GM19025 (cell line): ENCODE measurements around the gene RGMB.

Experiments used
- ATAC-seq: cut with Tn5 transposase; IDR thresholded peaks from one replicate; pipeline ENCODE4 v1.9.1; 2021; ENCODE audit warnings: mild to moderate bottlenecking, low read depth, moderate library complexity; ENCODE audit not compliant: unreplicated experiment

The RGMB gene

GRCh38 chr5:98783051-98783649 lies 9.7 kb downstream of the RGMB start:
- ATAC-seq, result no peak

GRCh38 chr5:98784411-98784810 lies 10.9 kb downstream of the RGMB start:
- no peak for ATAC-seq

GRCh38 chr5:98785244-98785643 lies 11.8 kb downstream of the RGMB start:
- no peak for ATAC-seq

GRCh38 chr5:98786191-98786853 lies 12.9 kb downstream of the RGMB start:
- no peak for ATAC-seq

GRCh38 chr5:98787131-98787719 lies 13.8 kb downstream of the RGMB start:
- ATAC-seq, result no peak

GRCh38 chr5:98789029-98789428 lies 15.6 kb downstream of the RGMB start:
- no peak for ATAC-seq

- ATAC-seq, result no peak
Measured at GRCh38 chr5:98791001-98791519, 17.6 kb downstream of the RGMB start.

- no peak for ATAC-seq
Measured at GRCh38 chr5:98791898-98792580, 18.6 kb downstream of the RGMB start.

- no peak for ATAC-seq
Measured at GRCh38 chr5:98793223-98793622, 19.8 kb downstream of the RGMB start.

- no peak for ATAC-seq
Measured at GRCh38 chr5:98794001-98794400, 20.5 kb downstream of the RGMB start.

GRCh38 chr5:98794414-98795080 lies 21.1 kb downstream of the RGMB start:
- ATAC-seq, result no peak

- ATAC-seq, result no peak
Measured at GRCh38 chr5:98795243-98795642, 21.8 kb downstream of the RGMB start.

GRCh38 chr5:98796197-98796972 lies 22.9 kb downstream of the RGMB start:
- ATAC-seq, result no peak

GRCh38 chr5:98798371-98798770 lies 24.9 kb downstream of the RGMB start:
- no peak for ATAC-seq

- ATAC-seq, result no peak
Measured at GRCh38 chr5:98798847-98799246, 25.4 kb downstream of the RGMB start.

- no peak for ATAC-seq
Measured at GRCh38 chr5:98804066-98804465, 30.6 kb downstream of the RGMB start.

GRCh38 chr5:98805070-98805469 lies 31.6 kb downstream of the RGMB start:
- ATAC-seq, result no peak

GRCh38 chr5:98807806-98808205 lies 34.3 kb downstream of the RGMB start:
- ATAC-seq, result no peak

GRCh38 chr5:98810206-98810605 lies 36.7 kb downstream of the RGMB start:
- ATAC-seq, result no peak

- ATAC-seq, result no peak
Measured at GRCh38 chr5:98813755-98814154, 40.3 kb downstream of the RGMB start.
